Putamen (tissue), 1 donor: Measurements from ENCODE around the gene PHACTR4.
"Not testable (repeated sequence)": the region's sequence is repeated elsewhere in the genome, so short reads cannot be mapped to it uniquely, and the experiment has no call there.

Source experiments
- DNase-seq: peaks from one replicate; pipeline ENCODE4 v3.0.0-alpha.2; 2016; ENCODE audit warnings: low spot score

The PHACTR4 gene

DNA sequence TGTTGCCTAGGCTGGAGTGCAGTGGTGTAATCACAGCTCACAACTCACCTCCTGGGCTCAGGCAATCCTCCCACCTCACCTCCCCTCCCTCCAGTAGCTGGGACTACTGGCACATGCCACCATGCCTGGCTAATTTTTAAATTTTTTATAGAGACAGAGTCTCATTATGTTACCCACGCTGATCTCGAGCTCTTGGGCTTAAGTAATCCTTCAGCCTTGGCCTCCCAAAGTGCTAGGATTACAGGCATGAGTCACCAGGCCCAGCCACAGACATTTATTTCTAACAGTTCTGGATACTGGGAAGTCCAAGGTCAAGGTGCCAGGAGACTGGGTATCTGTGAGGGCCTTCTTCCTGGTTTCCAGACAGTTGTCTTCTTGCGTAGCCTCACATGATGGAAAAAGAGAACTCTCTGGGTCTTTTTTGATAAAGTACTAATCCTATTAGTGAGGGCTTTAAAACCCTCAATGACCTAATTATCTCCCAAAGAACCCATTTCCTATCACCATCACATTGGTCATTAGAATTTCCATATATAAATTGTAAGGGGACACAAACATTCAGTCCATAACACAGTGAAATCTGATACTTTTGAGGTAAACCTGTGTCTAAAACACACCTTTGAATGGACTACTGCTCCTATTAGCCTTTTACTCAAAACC, 67.9 kb downstream of the PHACTR4 start:
- no peak for DNase-seq

- DNase-seq = peak; percentile 59
Observed at GRCh38 chr1:28437924-28438699, 68.6 kb downstream of the PHACTR4 start.

DNA sequence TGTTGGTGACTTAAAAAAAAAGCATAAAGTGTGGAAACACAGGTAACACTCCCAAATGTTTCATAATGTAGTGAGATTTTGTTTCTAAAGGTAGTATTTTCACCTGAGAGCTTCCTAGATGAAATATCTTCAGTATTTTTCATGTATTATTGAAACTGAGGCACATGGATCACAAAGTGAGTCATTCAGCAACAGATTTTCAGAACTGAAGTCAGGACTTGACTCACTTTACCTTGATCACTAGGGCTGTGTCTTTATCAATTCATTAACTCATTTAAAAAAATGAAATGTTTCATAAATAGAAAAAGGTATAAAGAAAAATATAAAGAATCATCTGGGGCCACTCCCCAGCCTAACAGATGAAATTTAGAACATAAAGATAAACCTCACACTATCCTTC, 69.8 kb downstream of the PHACTR4 start:
- DNase-seq = no peak

- no peak for DNase-seq
Observed at GRCh38 chr1:28441674-28442073, 72.1 kb downstream of the PHACTR4 start.

DNA sequence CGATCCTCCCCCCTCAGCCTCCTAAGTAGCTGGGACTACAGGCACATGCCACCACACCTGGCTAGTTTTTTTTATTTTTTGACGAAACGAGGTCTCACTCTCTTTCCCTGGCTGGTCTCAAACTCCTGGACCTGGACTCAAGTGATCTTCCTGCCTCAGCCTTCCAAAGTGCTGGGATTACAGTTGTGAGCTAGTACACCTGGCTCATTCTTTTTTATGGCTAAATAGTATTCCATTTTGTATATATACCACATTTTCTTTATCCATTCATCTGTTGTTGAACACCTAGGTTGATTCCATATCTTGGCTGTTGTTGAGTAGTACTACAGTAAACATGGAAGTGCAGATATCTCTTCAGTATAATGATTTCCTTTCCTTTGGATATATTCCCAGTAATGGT, 74.0 kb downstream of the PHACTR4 start:
- DNase-seq = no peak

GRCh38 chr1:28447679-28448078, 78.1 kb downstream of the PHACTR4 start:
- no peak for DNase-seq

GRCh38 chr1:28448094-28448611, 78.6 kb downstream of the PHACTR4 start:
- DNase-seq = not testable (repeated sequence)

GRCh38 chr1:28449904-28450303, 80.4 kb downstream of the PHACTR4 start:
- DNase-seq = no peak

DNA sequence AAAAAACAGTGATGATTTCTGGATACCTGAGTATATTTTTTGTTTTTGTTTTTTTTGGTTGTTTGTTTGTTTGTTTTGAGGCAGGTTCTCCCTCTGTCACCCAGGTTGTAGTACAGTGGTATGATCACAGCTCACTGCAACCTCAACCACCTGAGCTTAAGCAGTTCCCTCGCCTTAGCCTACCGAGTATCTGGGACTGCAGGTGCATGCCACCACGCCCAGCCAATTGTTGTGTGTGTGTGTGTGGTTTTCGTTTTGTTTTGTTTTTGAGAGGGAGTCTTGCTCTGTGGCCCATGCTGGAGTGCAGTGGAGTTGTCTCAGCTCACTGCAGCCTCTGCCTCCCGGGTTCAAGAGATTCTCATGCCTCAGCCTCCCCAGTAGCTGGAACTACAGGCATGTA, 81.0 kb downstream of the PHACTR4 start:
- DNase-seq = no peak

DNA sequence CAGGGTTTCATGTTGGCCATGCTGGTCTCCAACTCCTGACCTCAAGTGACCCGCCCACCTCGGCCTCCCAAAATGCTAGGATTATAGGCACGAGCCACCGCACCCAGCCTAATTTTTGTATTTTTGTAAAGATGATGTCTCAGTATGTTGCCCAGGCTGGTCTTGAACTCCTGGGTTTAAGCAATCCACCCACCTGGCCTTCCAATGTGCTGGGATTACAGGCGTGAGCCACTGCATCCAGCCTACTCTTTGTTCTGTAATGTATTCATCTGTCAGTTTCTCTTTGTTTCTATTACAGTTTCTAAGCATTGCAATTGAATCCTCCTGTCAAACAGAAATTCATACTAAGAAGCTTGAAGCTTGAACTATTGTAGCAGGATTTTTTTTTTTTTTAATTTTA, 81.5 kb downstream of the PHACTR4 start:
- peak; percentile 7 for DNase-seq

DNA sequence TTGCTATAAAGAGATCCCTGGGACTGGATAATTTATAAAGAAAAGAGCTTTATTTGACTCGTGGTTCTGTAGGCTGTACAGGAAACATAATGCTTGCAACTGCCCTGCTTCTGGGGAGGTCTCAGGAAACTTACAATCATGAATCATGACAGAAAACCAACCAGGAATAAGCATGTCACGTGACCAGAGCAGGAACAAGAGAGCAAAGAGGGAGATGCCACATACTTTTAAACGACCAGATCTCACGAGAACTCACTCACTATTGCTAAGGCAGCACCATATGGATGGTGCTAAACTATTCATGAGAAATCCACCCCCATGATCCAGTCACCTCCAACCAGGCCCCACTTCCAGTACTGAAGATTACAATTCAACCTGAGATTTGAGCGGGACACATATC, 86.5 kb downstream of the PHACTR4 start:
- no peak for DNase-seq

DNA sequence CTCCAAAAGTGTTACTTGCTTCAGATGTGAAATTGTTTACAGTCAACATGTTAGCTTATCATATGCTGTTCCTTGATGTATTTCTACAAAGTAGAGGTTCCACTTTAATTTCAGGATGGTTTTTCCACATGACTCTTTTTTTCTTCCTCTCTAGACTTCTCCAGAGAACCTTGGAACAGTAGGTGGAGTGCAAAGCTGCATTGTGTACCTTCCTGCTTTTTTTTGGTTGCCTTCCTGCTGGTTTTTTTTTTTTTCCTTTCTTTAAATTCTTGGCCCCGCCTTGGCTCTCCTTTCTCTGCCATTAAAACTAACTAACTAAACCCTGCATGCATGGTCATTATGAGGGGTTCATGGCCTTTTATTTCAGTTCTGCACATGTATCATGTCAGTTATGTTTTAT, 88.1 kb downstream of the PHACTR4 start:
- DNase-seq = no peak

DNA sequence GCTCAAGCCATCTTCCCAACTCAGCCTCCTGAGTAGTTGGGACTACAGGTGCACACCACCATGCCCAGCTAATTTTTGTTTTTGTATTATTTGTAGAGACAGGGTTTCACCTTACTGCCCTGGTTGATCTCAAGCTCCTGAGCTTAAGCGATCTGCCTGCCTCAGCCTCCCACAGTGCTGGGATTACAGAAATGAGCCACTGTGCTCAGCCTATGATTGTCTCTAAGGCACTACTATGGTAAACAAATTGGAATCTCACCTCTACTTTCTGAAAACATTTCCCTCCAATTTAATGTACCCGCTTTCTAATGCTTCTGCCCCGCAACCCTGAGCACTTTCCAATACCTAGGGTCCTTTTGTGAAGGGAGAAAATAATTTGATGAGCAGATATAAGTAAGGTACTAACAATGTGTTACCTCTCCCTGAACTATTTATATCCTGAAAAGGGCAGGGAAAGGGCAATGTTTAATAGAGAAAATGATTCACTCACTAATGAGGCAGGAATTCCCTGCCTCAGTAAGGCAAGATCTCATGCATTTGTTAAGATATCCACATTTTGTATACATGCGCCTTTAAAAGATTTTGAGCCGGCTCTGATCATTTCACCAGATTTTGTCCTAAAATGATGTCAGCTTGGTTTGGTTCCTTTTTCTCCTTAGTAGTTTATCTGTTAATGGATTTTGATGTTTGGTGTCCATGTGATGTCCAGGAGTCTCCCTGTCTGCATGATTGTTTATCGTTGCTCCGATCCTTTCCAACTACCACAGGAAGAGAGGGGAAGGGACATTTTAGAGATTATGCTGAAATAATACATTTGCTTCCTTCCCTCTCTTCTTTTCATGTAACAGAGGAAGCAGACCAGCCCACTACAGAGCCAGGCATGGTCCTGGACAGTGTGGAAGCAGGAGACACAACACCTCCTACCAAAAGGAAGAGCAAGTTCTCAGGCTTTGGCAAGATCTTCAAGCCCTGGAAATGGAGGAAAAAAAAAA, 89.0 kb downstream of the PHACTR4 start:
- no peak for DNase-seq

DNA sequence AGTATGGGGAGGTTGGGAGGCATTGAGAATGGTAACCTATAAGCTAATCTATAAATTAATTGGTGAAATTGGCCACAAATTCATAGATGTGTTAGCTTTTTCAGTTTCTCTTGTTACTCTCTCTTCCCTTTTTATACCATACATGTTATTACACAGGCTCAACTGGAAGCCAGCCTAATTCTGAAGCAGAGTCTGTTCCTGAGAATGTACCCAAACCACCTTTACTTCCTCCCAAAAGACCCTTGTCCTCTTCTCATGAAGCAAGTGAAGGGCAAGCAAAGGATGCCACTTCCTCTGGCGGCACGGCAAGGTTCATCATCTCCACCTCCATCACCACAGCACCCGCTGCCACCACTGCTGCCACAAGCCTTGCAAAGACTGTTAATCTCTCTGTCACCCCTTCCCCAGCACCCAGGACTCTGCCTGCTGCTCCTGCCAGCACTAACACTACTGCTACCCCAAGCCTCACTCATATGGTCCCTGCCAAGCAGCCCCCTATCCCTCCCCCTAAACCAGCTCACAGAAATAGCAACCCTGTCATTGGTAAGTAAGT, 96.8 kb downstream of the PHACTR4 start:
- no peak for DNase-seq

DNA sequence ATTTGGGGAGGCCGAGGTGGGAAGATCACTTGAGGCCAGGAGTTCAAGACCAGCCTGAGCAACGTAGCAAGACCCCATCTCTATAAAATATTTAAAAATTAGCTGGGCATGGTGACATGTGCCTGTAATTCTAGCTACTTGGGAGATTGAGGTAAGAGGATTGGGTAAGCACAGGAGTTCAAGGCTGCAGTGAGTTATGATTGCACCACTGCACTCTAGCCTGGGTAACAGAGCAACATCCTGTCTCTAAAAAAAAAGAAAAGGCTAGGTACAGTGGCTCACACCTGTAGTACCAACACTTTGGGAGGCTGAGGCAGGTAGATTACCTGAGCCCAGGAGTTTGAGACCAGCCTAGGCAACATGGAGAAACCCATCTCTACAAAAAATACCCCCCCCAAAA, 100.6 kb downstream of the PHACTR4 start:
- DNase-seq = no peak

- not testable (repeated sequence) for DNase-seq
Observed at GRCh38 chr1:28479497-28479896, 110.0 kb downstream of the PHACTR4 start.

- DNase-seq = no peak
Observed at GRCh38 chr1:28480308-28480707, 110.8 kb downstream of the PHACTR4 start.

- no peak for DNase-seq
Observed at GRCh38 chr1:28482138-28482537, 112.6 kb downstream of the PHACTR4 start.

DNA sequence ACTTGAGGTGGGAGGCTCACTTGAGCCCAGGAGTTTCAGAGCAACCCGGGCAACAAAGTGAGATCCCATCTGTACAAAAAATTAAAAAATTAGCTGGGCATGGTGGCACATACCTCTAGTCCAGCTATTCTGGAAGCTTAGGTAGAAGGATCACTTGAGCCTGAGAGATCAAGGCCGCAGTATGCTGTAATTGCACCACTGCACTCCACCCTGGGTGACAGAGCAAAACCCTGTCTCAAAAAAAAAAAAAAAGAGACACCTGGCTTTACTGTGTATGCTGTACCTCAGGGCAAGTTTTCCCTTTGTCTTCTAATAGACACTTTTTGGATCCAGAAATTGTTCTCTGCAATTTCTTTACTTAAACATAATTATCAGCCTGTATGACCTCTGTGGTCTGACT, 113.2 kb downstream of the PHACTR4 start:
- DNase-seq = no peak

GRCh38 chr1:28494737-28495136, 125.2 kb downstream of the PHACTR4 start:
- DNase-seq = no peak

DNA sequence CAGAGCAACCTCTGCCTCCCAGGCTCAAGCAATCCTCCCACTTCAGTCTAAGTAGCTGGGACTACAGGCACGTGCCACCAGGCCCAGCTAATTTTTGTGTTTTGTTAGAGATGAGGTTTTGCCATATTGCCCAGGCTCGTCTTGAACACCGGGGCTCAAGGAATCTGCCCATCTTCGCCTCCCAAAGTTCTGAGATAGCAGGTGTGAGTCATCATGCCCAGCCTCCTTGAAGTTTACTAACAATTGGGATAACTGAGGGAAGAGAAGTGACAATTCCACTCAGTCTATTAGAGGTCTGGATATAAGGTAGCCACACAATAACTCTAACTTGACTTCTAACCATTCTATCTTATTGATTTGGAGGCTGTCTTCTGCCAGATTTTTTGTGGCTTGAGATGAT, 130.0 kb downstream of the PHACTR4 start:
- DNase-seq = no peak

- DNase-seq = no peak
Observed at GRCh38 chr1:28501925-28502324, 132.4 kb downstream of the PHACTR4 start.
